MG63 (cell line): ENCODE measurements around the gene ESRRA. TPM values are rescaled to one million over a fixed set of nuclear protein-coding genes. Genes with fewer than 3 reads are reported as not detected.

Experiments used
- DNase-seq: peaks from one replicate; pipeline ENCODE4 v3.0.0-alpha.2; 2020
- H3K27me3 ChIP-seq: fragments of 250-450 bp; sonication (Bioruptor Pico); 2 replicates; pipeline ENCODE4 v1.5.1; 2020; ENCODE audit warnings: mild to moderate bottlenecking, moderate library complexity
- H3K36me3 ChIP-seq: fragments of 250-450 bp; sonication (Bioruptor Pico); 2 replicates; pipeline ENCODE4 v1.5.1; 2020; ENCODE audit warnings: mild to moderate bottlenecking, moderate library complexity
- H3K4me3 ChIP-seq: fragments of 250-450 bp; sonication (Bioruptor Pico); 2 replicates; pipeline ENCODE4 v1.5.1; 2020; ENCODE audit warnings: mild to moderate bottlenecking, moderate library complexity
- H3K9me3 ChIP-seq: fragments of 250-450 bp; sonication (Bioruptor Pico); 2 replicates; pipeline ENCODE4 v1.5.1; 2020; ENCODE audit warnings: mild to moderate bottlenecking, moderate library complexity
- total RNA-seq: library from RNA; depleted of rRNA; stranded (reverse); fragments of >200 nt; shearing (Covaris generic); gene quantifications from 2 replicates; pipeline ENCODE4 v1.2.3, GENCODE V29; 2014; ENCODE audit warnings: low replicate concordance

ESRRA gene
- total RNA-seq, 1 experiment from 2014 or later = 79.2 TPM

DNA sequence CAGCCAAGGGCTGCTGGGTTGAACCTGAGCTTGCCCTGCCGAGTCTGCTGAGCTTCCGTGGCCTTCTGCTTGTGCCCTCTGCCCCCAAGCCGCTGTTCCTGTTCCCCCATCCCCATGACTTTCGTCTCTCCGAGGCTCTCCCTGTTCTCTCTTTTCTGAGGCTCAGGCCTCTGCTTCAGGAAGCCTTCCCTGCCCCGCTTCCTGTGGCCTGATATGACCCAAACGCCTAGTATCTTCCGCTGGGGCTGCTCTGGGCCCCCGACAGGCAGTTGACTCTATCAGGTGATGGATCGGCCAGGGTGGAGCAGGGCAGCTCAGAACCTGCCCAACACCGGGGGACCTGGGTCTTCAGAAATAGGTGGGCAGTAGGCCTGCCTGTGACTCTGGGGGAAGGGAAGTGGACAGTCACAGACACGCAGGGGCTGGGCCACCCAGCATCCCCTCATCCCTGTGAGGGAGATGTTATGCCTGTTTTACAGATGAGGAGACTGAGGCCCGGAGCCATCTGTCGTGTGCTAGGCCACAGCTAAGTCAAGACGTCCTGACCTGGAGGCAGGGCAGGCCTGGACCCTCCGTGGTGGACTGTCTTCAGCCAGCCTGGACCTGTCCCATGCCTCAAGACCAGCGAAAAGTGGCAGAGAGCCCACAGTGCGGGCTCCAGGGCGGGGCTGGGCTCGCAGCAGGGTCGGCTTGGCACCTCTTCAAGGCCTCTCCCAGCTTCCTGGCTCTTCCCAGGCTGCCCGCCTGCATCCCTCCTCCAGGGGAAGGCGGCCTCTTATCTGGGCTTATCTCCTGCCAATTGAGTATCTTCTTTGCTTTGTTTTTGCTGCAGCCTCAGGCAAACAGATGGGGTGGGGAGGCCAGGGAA lies 37.1 kb upstream of the ESRRA start:
- Histone ChIP-seq H3K9me3 (no peaks in the 10 kb centered on the region), H3K36me3 (peaks cover 11% of the 10 kb centered on the region), H3K27me3 (no peaks in the 10 kb centered on the region), H3K4me3 (peak overlapping the region; percentile 60)
- peak; percentile 60 for DNase-seq

DNA sequence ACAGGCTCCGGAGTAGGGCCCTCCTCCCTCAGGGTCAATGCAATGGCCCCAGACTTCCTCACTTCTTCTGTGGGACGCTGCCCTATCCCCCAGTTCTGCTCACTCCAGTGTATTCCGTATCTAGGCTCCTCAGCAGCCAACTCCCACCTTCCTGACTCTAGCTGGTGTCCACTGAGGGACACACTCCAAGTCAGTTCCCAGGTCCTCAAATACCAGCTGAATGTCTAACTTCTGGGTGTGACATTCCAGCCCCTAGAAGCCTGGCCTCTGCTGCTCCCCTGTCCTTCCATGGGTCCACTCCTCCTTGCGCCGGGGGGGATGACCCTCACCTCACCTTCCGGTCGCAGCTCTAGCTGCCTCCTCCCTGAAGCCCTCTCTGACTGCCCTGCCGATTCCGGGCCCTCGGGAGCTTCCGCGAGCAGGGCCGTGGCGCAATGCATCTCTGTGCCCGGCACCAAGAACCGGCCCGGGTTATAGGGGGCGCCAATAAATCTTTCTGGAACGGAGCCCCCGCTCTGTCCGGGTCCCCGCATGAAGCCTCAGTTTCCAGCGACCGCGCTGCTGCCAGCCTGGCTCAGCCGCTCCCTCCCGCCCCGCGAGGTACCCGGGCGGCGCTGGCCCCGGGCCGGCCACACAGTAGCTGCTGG lies 36.3 kb upstream of the ESRRA start:
- Histone ChIP-seq H3K4me3 (peak overlapping the region; percentile 60), H3K36me3 (peaks cover 10% of the 10 kb centered on the region), H3K9me3 (no peaks in the 10 kb centered on the region), H3K27me3 (no peaks in the 10 kb centered on the region)
- DNase-seq = peak; percentile 74

DNA sequence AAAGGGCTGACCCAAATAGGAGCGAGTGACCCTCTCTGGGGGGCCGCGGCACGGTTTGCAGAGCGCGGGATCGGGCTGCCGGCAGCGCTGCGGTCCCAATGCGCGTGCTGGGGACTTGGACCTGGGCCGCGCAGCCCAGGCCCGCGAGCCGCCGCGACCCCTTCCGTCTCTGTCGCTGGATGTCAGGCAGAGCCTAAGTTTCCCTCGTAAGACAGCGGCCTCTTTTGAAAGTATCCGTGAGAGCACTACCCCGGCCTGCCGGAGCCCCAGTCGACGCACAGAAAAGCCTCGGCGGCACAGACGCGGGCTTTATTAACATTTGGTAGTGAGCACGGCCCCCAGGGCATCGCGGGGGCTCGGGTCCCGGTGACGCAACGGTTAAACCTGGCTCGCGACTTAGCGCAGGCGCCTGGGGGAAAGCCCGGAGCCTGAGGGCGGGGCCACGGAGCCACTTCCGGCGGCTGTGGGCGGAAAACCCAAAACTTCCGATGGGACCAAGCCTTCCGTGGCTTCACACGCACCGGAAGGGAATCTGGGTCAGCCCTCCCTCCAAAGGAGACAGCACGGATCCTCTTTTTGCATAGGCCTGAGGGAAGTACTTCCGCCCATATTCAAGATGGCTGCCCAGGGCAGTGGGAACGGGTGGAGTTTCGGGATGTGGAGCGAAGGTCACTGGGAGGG lies 35.6 kb upstream of the ESRRA start:
- peak overlapping the region; percentile 60 for H3K4me3 ChIP-seq

DNA sequence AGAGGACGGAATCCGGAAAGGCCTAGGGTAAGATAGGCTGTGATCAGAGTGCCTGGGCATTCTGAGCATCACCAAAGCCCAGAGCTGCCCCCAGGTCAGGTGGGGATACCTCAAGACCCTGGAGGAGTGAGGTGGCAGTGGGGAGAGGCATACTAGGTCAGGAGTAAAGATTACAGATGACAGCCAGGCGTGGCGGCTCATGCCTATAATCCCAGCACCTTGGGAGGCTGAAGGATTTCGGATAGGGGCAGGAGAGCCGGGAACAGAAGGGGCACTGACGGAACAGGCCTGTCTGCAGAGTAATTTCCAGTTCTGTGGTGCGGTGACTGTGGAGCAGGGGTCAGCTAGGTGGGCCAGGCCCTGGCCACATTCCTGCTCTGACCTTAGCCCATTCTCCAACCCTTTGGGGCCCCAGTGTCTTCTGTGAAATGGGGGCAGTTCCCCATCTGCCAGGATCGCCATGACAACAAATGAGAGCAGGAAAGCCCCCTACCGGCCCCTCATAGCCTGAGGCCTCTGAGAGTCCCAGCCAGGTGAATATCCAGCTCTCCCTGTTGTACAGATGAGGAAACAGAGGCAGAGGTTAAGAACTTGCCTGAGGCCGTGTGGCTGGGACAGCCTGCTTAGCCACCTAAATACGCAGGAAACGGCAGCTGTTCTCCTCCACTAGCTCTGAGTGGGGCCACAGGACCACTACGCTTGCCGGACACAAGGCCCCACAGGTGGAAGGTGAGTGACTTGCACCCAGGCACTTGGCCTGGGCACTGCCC lies 30.1 kb upstream of the ESRRA start:
- H3K9me3 ChIP-seq = no peaks in the 10 kb centered on the region
- no peaks in the 10 kb centered on the region for H3K27me3 ChIP-seq
- H3K4me3 ChIP-seq = no peak overlapping the region
- H3K36me3 ChIP-seq = peaks cover 23% of the 10 kb centered on the region
- no peak for DNase-seq

More for the DNA sequence above, 35.6 kb upstream of the ESRRA start:
- no peaks in the 10 kb centered on the region for H3K9me3 ChIP-seq
- DNase-seq = peak; percentile 99
- H3K36me3 ChIP-seq = peaks cover 10% of the 10 kb centered on the region
- H3K27me3 ChIP-seq = no peaks in the 10 kb centered on the region

DNA sequence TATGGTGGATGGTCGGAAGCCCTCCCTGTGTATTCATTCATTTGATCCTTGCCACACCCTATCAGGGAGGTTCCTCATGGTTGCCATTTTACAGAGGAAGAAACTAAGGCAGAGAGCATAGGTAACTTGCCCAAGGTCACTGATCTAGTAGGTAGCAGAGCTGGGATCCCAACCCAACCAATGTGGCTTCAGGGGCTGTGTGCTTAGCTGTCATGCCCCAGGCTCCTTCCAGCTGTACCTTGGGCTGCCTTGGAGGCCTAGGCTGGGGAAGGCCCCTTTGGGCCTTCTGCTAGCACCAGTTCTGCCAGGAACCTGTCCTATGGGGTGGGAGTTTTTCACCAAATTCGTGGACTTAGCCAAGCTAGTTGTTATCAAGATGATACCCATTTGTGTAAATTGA lies 29.5 kb upstream of the ESRRA start:
- Histone ChIP-seq H3K27me3 (no peaks in the 10 kb centered on the region), H3K9me3 (no peaks in the 10 kb centered on the region), H3K4me3 (no peak overlapping the region), H3K36me3 (peaks cover 26% of the 10 kb centered on the region)
- no peak for DNase-seq

DNA sequence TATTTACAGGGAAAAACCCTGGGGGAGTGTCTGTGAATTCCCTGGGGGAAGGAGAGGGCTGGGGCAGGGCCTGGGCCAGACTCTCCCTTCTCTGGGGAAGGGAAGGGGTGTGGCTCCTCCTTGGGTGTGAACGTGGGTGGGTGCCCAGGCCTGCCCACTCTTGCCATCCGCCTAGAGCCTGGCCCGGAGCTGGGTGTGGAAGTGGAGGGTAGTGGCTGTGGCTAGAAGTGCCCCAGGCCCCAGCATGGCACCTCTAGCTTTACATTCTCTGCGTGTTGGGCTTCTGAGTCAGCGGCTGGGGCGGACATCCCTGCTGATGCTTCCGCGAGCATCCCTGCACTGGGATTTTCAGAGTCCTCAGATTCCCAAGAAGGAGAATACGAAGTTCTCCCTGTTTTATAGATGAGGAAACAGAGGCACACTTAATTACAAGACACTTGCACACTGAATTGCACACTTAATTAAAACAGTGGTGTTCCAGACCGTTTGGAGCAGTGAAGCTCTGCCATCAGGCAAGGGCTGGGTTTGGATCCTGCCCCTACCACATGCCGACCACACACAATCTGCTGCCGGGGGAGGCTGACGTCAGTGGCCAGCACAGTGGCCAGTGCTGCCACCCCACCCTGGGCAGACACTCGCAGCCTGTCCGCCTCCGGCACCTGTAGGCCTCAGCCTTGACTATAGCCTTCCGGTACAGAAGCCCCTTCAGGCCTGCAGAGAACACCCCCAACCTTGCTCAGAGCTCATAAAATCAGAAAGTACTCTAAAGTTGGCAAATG lies 28.5 kb upstream of the ESRRA start:
- peaks cover 24% of the 10 kb centered on the region for H3K36me3 ChIP-seq
- peak; percentile 95 for DNase-seq
- H3K4me3 ChIP-seq = no peak overlapping the region
- H3K9me3 ChIP-seq = no peaks in the 10 kb centered on the region
- H3K27me3 ChIP-seq = no peaks in the 10 kb centered on the region

DNA sequence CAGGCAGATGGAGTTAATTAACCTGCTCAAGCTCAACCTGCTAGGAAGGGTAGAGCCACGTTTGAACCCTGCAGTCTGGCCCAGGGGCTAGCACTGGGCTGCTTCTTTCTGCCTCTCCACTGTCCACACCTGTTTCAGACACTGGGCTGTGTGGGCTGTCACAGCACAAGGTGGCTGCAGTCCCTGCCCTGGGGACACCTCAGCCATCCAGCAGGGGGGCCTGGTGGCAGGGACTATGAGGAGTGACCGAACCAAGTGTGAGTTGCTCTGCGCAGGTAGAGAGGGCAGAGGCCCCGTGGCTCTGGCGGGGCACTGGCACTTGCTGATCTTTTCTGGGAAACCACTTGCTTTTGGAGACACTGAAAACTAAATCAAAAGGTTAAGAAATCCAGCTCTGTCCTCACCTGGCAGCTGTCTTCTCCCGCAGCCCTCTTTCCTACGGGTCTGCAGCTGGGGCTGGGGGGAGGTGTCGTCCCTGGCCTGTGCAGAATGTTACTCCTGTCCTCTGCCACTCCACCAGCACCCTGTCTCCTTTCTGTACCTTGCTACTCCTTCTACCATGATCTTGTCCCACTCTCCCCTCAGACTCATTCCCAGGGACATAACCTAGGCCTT lies 26.6 kb upstream of the ESRRA start:
- Histone ChIP-seq H3K36me3 (peaks cover 34% of the 10 kb centered on the region), H3K4me3 (no peak overlapping the region), H3K27me3 (no peaks in the 10 kb centered on the region), H3K9me3 (no peaks in the 10 kb centered on the region)
- no peak for DNase-seq

DNA sequence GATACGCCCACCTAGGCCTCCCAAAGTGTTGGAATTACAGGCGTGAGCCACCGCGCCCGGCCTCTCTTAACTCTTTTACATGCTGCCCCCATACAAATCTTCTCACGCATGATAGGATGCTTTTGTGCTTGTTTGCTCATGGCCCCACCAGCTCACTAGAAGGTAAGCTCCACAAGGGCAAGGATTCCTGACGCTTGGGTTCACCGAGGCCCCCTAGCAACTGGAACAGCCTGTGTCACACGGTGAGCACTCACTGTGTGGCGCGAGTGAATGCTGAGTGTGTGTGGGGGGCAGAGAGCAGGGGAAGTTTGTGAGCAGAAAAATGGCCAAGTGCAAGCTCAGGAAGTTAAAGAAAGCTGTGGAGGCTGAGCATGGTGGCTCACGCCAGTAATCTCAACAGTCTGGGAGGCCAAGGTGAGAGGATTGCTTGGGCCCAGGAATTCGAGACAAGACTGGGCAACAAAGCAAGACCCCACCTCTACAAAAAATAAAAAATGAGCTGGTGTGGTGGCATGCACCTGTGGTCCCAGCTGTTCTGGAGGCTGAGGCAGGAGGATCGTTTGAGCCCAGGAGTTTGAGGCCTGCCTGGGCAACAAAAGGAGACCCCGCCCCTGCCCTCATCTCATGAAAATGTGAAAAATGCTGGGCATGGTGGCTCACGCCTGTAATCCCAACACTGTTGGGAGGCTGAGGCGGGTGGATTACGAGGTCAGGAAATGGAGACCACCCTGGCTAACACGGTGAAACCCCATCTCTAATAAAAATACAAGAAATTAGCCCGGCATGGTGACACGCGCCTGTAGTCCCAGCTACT lies 23.2 kb upstream of the ESRRA start:
- no peak for DNase-seq
- H3K36me3 ChIP-seq = peaks cover 26% of the 10 kb centered on the region
- H3K4me3 ChIP-seq = no peak overlapping the region
- H3K27me3 ChIP-seq = no peaks in the 10 kb centered on the region
- H3K9me3 ChIP-seq = no peaks in the 10 kb centered on the region

DNA sequence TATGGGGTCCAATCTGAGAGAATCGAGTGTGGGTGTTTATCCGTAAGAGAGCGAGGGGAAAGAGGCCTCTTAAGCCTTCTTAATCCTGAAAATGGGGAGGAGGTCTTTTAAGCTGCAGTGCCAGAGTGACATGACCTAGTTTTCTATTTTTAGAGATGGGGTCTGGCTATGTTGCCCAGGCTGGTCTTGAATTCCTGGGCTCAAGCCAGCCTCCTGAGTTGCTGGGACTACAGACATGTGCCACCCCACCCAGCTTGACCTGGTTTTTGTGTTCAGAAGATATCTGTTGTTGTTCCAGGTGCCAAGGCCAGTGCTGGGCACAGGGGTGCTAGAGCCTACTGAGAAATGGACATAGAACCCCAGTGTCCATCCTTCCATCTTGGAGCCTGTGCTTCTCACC lies 22.2 kb upstream of the ESRRA start:
- Histone ChIP-seq H3K9me3 (no peaks in the 10 kb centered on the region), H3K4me3 (no peak overlapping the region), H3K27me3 (no peaks in the 10 kb centered on the region), H3K36me3 (peaks cover 21% of the 10 kb centered on the region)
- DNase-seq = no peak

DNA sequence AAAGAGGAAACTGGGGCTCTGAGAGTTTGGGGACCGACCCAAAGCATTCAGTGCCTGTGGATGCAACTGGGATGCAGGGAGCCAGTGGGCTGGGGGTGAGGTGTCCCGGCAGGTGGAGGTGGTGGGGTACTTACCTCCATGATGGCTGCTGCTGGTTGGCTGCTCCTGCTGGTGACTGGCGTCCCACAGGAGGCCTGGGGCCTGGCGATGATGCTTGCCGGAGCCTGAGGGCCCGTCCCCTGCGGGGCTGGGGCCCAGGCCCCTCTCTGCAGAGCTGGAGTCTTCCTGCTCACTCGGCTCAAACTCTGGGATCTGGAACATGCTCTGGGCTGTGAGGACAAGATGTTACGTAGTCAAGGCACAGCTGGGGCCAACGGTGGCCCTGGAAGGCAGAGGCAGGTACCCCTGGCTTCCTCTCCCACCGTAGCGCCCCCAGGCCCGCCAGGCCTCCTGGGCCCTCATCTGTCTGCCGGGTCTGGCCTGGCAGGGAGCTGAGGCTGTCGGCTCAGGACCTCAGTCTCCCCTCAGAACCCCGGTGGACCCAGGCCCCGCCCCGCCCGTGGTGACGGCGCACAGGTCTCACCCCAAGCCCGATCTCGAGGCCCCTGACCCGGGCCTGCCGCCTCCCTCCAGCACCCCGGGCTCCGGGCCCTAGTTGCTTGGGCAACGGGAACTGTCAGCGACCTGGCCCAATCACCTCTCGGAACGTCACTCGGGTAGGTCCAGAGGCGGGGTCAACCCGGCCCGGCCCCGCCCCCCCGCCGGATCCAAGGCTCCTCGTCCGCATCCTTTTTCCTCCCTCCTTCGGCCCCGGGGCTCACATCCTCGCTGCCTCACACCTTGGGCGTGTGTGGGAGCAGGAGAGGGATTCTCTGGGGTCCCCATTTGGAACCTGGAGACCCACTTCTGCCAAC lies 21.0 kb upstream of the ESRRA start, which contains the start of gene BAD:
Gene BAD, minus strand, starts transcription at position 618 of the 914 bp plus-strand sequence. Its CDS starts 297 bp downstream, at position 321.
- peak; percentile 94 for DNase-seq
- H3K9me3 ChIP-seq = no peaks in the 10 kb centered on the region
- peaks cover 18% of the 10 kb centered on the region for H3K36me3 ChIP-seq
- H3K27me3 ChIP-seq = no peaks in the 10 kb centered on the region
- H3K4me3 ChIP-seq = peak within 1 kb of the TSS; percentile 70

DNA sequence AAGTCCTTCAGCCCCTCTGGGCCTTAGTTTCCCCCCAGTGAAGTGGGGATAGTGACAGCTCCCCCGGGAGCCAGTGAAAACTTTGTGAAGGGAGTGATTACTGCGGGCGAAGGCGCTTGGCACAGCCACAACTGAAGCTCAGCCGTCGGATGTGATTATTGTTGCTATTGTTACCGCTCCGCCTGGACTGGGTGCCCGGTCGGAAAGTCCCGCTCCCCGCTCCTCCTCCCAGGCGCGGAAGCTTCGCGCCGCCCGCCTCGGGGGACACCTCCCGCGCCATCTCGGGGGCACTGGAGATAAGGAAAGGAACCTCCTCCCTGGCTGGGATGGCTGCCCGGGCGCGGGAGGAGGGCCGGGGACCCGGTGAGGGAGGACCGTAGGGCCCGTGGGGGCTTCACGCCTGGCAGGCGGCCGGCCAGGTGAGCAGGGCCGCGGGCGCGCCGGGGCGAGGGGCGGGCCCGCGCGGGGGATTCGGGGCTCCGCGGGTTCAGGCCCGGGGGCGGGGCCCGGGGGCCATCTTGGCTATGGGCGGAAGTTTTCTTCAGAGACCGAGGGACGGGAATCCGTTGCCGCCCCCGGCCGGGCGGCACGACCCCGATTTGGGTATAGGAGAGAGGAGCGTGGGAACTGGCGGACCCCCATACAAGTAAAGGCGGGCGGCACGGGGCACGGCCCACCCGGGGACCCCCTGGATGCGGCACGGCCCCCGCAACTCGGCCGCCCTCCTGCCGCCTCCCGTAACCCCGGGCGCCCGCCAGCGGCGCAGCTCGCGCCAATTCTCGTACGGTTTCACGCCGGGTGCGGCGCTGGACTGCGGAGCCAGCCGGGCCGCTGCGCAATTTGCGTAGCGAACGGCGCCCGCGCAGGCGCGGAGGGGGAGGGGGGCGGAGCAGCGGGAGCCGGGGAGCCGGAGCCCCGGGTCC lies 20.1 kb upstream of the ESRRA start, which contains the start of gene GPR137:
Gene GPR137, plus strand, starts transcription at position 887 of the 923 bp plus-strand sequence. CDS start 677 bp downstream, outside the sequence.
- peaks cover 18% of the 10 kb centered on the region for H3K36me3 ChIP-seq
- H3K27me3 ChIP-seq = no peaks in the 10 kb centered on the region
- DNase-seq = peak; percentile 82
- H3K4me3 ChIP-seq = peak within 1 kb of the TSS; percentile 70
- no peaks in the 10 kb centered on the region for H3K9me3 ChIP-seq

DNA sequence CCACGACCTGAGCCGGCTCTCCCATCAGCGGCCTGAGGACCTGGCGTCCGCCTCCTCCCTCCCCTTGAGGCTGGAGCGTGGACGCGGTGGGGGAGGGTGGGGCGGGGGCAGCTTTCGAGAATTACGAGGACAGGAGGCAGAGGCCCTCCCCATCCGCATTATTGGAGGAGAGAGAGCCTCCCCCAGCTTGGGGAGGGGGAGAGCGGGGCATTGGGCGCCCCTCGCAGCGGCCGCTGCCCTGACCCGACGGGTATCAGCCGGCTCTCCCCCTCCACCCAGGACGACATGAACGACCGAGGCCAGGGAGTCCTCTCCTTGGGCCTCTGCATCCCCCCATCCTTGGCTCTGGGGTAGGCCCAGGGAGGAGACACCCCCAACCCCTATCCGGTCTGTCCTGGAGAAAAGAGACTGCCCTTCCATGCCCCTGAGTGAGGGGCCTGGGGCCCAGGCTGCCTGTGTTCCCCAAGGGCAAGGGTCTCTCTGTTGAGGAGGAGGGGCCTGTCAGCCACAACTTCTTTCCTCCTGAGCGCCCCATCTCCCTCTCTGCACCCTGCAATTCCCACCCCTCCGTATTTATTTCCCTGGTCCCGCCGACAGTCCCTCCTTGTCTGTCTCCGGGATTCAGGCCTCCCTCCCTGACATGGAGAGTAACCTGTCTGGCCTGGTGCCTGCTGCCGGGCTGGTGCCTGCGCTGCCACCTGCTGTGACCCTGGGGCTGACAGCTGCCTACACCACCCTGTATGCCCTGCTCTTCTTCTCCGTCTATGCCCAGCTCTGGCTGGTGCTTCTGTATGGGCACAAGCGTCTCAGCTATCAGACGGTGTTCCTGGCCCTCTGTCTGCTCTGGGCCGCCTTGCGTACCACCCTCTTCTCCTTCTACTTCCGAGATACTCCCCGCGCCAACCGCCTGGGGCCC lies 19.2 kb upstream of the ESRRA start:
- DNase-seq = no peak
- Histone ChIP-seq H3K27me3 (no peaks in the 10 kb centered on the region), H3K4me3 (peak overlapping the region; percentile 70), H3K9me3 (no peaks in the 10 kb centered on the region), H3K36me3 (peaks cover 13% of the 10 kb centered on the region)
